HG03196 (cell line): ENCODE measurements around the gene TKTL1.

Experiments
- ATAC-seq: cut with Tn5 transposase; IDR thresholded peaks from one replicate; pipeline ENCODE4 v1.9.1; 2021; ENCODE audit not compliant: unreplicated experiment

Gene TKTL1

DNA sequence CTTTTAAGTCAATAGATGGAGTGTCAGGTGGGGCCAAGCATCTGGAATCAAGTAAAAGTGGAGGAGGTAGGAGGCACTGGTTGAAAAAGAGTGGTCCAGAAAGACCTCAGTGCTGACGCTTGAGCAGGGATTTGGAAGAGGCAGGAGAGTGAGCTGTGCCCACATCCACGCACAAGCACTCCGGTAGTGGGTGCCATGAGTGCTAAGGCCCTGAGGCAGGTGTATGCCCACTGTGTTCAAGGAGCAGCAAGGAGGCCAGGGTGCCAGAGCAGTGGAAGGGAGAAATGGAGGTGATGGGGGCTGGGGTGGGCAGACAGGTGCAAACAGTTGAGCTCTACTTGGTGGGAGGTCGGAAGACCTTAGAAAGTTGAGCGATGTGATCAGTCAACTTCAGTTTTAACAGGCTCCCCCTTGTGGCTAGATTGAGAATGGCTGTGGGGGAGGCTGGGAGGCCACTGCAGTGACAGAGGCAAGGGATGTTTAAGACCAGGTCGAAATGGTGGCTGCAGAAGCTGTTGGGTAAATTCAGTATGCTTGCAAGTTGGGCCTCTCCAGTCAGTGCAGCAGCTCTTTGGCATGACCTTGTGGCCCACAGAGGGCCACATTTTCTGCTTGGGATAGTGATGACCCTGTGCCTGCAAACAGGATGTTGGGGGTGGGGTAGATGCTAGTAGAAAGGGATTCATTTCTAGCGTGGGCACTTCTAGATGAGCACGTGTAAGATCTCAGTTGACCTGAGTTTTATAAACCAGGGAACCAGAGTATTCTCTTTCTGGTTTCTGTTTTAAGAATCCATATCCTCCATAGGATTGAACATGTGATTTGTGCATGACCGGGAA, 12.7 kb downstream of the TKTL1 start:
- no peak for ATAC-seq

DNA sequence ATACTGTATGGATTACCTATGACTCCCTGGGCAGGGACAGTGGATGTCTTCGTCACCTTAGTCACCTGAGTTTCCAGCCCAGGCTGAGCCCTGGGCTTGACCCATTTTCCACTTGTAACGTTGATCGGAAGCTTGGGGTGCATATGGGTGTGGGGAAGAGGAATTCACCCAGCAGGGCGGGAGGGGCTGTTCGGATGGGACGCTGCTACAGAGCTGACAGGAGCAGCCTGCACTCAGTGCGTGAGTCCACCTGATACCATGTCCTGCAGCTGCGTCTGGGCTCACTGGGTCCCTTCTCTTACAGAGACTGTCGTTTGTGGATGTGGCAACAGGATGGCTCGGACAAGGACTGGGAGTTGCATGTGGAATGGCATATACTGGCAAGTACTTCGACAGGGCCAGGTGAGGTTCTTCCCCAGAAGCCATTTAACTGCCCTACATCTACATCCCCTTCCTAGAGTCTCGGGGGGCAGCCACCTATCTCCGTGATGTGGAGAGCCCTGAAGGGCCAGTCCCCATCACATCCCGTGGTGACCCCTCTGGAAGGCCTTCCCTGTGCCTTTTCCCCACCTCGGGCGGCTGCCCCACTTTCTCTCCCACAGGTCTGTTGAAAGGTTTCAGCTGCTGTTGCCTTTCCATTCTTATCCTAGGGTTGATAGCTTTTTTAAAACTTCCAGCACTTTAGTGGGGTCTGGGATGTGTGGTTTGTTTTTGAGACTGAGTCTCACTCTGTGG, 13.6 kb downstream of the TKTL1 start:
- no peak for ATAC-seq

DNA sequence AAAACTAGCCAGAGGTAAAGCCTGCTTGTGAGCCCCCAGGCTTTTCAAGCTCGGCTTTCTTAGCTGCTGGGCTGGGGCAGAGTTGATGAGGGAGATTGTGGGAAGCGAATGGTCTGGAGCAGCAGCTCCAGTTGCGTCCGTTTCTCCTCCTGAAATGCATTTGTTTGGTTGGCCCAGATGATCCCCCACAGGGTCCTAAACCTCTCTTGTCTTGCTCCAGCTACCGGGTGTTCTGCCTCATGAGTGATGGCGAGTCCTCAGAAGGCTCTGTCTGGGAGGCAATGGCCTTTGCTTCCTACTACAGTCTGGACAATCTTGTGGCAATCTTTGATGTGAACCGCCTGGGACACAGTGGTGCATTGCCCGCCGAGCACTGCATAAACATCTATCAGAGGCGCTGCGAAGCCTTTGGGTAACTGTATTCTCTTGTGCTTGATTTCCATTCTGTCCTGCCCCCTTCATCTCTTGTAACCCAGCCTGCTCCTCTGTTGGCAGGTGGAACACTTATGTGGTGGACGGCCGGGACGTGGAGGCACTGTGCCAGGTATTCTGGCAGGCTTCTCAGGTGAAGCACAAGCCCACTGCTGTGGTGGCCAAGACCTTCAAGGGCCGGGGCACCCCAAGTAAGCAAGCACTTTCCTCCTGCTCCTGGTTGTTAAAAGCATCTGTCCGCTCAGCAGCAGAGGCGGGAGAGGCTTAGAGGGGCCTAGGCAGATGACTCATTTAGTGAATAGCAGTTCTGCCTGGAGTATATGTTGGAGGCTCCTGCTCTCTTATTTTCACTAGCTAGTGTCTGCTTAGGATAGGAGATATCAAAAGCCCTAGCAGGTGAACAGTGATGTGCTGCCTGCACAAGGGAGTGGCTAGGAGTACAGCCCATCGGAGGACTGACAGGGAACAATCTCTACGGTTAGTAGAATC, 15.3 kb downstream of the TKTL1 start:
- no peak for ATAC-seq

DNA sequence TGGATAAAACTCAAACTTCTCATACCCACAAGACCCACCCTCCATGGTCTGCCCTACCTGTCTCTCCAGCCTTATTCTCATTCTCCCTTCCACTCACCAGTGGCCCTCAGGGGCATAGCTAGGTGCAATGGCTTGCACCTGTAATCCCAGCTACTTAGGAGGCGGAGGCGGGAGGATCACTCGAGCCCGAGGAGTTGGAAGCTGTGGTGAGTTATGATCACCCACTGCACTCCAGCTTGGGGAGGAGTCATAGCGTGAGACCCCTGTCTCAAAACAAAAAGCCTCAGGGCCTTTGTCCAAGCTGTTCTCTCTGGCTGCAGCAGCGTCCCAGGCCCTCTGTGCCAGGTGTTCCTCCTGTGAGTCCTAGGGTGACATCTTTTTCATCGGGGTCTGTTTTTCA, 16.5 kb downstream of the TKTL1 start:
- ATAC-seq: no peak

DNA sequence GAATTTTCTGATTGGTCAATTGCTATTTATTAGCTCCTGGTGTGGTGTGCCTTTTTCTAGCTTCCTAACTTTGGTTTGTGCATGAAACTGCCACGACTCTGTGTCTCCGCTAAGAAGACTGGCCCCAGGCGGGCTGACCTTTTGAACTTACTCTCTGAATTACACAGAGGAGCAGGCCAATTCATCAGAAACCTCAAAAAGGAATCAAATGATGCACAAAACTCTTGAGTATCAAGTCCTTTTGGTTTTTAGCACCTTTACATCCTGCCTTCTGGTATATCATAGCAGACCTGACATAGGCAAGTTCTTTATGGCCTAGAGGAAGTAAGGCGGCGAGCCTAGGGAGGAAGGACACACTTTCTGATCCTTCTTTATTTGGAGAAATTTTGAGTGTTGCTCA, 17.6 kb downstream of the TKTL1 start:
- no peak for ATAC-seq

DNA sequence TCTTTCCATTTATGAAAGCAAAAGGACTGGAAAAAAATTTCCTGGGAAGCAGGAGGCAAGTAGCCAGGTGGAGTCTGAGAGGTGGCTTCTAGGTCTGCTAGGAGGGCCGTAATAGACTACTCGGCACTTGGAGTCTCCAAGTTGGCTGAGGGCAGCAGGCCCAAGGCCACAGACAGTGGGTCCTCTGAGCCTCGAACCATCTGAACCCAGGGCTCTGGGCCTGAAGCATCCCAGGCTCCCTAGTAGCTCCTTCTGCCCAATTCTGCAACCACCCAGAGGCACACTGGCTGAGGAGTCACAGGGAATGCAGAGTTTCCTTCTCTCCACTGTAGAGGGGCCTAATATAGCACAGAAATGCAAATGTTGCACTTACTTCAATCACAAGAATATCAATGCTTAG, 19.8 kb downstream of the TKTL1 start:
- no peak for ATAC-seq

DNA sequence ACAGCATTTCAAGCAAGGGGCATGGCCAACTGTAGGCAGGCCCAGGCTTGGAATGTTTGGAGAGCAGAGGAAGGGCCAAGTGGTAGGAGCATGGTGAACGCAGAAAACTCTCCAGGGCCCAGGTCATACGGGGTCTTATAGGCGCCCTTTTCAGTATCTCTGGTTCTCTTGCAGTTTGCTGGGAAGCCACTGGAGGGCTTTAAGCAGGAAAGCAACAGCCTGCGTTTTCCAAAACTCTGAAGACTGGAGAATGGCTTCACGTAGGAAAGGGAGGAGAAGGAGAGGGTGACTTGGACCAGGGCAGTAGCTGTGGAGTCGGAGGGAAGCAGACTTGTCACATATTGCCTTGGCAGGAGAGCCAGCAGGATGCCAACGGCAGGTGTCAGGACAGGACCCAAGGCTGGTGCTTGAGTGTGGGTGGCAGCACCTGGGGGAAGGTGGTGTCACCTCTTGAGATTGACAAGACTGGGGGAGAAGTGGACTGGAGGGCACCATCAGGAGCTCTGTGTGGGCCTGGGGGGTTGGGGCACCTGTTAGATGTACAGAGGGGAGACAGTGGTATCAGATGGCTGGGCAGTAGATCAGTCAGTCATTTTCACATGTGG, 21.9 kb downstream of the TKTL1 start:
- ATAC-seq: no peak

DNA sequence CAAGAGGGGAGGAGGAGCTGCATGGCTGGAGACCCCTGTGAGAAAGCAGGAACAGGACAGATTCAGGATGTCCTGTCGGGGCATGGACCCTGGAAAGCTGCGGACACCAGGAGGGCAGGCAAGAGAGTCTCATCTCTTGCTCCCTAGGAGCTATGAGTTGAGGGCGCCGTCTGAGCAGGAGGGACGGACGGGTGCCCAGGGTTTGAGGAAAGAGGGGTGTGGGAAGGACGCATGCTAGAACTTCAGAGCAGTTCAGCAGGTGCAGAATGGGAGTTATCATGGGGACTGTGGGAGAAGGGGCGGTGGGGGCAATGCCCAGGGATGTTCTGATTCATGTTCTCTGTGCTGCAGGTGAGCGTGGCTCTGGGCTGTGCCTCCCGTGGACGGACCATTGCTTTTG, 24.8 kb downstream of the TKTL1 start:
- no peak for ATAC-seq

DNA sequence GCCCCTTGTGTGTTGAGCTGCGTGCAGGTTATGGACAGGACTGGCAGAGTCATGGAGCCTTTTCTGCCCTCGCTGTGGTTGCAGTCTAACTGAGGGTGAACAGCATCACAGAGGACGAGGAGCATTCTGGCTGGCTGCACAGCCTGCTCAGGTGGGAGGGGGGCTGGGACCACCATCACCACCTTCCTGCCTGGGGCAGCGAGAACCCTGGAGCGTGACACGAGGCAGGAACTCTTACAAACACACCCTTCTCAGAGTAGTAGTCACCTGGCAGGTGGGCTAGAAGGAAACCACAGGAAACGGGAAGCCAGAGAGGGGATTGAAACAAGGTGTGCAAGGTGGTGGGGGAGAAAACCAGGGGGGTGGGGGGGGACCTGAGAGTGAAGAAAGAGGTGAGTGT, 25.6 kb downstream of the TKTL1 start:
- ATAC-seq: no peak

DNA sequence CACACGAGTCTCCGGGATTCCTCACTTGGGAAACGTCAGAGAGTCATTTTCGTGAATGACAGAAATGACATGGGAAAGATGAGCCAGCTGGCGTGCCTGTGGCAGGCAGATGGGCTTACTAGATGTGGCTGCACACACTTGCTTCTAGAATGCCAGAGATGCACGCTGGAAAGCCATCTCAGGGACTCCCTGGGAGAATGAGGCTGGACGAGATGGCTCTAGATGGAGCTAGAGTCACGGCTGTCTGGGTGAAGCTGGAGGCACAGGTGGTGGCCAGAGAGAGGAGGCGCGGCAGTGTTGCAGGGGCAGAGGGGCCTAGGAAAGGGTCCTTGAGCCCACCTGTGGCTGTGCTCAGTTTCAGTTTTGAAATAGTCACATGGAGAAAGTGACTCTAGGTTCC, 26.0 kb downstream of the TKTL1 start:
- no peak for ATAC-seq

DNA sequence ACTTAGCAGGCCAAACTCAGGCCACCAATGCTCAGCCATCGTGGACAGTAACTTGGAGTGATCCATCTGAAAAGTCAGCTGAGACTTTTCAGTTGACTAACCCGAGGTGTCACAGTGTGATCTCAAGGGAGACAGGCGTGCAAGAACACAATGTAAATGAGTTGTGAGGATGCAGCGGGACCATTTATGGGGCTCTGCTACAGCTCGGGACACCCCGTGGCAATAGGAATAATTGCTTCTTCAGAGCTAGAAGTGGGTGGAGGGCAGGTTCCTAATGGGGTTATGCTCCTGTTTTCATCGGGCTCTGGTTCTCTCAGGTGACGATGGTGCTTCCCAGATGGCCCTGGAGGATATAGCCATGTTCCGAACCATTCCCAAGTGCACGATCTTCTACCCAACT, 27.3 kb downstream of the TKTL1 start:
- ATAC-seq: no peak

DNA sequence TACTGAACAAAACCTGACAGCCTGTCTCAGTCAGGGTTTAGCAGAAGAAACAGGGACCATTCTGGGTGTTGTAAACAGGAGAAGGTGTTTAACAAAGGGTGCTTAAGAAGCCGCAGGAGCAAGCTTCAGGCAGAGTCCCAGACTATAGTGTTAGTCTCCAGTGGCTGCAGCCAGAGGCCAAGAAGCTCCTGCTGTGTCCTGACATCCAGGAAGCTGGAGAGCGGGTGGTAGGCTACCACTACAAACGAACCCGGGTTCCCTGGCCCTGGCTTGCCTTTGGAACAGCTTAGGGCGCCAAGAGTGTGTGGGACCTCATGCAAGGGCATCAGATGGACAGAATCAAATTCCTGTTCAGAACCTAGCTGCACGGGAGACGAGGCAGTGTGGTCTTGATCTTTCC, 27.9 kb downstream of the TKTL1 start:
- no peak for ATAC-seq

DNA sequence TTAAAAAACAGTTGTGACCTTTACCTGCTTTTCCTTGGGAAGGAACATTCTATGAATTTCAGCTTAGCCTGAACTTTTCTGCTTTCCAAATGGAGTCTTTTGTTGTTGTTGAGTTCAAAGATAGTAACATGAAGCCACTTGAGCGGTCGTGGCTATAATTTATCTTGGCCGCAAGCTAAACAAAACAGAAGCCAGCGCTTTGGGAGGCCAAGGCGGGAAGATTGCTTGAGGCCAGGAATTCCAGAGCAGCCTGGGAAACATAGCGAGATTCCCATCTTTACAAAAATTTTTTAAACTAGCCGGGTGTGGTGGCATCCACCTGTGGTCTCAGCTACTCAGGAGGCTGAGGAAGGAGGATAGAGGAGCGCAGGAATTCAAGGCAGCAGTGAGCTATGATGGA, 29.9 kb downstream of the TKTL1 start:
- ATAC-seq: no peak

DNA sequence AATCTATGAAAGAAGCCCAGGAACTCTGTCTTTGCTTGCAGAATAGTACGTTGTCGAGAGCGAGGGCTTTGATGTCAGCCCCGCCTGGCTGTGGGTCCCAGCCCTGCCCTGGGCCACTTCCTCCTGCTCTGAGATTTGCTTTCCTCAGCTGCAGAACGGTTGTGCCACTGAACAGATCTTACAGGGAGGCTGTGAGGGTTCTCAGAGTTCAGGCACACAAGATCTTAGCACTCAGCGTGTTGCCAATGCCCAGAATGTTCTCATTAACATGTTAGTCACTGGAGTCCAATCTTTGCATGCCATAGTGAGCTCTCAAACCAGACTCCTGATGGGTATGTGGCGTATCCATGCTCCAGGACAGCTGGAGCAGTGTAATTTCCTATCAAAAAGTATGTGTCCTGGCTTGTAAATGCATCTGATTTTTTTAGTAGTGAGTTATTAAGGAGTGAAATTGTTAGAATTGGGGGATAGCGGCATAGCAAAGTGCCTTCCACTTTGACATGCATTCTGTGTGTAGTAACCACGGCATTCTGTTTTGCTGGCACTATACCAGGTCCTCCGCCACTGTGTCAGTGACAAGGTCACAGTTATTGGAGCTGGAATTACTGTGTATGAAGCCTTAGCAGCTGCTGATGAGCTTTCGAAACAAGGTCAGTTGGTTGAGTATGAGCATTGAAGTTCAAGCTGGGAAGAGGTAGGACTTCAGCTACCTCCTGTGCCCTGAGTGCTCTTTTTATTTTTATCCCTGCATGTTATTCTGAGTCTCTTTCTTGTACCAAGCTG, 31.6 kb downstream of the TKTL1 start:
- no peak for ATAC-seq

DNA sequence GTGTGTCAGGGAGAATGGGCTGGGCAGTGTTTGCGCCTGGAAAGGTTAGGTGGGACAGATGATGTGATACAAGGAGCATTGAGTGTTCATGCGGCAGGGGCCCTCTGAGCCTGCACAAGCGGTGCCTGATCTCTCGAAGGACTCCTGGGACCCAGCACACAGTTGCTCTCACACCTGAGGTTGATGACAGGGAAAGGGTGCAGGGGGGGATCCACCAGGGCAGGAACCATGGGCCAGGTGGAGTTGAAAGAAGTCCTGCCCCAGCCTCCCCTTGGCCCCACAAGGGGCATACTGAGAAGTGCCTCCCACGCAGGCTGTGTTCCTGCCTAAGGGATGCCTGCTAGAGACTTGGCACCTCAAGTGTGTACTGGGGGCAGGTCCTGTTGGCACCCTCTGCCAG, 33.1 kb downstream of the TKTL1 start:
- no peak for ATAC-seq

DNA sequence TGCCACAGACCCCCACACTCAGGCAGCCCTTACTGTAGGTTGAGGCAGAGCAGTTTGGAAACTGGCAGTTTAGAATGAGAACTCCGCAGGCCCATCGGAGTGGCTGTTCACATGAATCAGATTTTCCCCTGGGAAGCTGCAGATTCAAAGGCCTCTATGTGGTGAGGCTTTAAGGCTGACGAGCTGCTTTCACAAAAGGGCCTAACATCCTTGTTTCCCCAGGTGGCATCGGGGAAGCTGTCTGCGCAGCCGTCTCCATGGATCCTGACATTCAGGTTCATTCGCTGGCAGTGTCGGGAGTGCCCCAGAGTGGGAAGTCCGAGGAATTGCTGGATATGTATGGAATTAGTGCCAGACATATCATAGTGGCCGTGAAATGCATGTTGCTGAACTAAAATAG, 33.7 kb downstream of the TKTL1 start:
- no peak for ATAC-seq

DNA sequence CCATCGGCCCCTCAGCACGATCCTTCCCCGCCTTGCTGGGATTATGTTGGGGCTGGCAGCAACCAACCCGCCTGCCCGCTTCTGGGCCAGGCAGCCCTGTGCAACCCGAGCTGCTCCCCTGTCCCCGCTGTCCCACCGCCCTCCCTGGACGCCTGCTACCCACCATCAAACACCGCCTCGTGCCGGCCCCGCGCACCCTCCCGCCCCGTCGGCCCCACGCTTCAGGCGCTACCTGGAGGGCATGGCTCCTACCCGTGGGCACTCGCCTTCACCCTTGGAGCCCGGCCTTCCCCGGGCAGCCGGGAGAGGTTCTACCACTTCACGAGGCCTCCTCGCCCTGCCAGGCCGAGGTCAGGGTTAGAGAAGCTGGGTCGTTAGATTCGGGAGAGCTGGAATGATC, 37.0 kb downstream of the TKTL1 start:
- ATAC-seq: no peak

DNA sequence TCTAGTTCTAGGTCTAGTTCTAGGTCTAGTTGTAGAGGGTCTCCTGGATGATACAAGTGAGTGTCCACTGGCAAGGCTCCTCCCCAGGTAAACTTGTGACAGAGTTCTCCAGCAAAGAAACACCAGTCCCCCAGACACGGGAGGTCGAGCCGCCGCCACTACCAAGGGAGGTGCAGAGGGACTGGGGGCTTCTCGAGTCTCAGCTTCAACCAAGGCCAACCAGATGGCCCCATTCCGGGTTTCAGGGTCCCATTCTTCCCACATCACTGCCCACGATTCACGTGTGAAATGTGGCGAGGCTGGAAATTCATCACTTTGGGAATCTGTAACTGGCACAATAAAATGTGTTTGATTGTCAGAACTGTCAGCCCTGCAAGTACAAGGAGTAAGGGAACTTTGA, 37.5 kb downstream of the TKTL1 start:
- no peak for ATAC-seq

DNA sequence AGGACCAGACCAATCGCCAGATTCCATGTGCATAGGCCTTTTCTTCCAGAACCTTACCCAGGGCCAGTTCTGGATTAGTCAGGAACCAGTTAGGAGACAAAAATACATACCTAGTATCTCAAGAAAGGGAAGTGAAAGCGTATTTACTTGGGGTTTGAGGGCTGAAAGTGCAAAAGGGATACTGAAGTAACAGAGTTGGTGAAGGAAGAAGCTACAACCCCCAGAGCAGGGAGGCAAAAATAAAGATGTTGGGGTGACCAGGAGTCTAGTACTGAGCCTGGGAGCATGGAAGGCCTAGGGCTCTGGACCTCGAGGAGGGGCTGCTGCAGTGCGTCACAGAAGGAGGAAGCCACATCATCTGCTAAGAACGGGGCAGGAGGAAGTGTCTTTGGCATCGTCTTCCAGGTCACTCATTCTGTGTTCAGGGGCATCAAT, 38.3 kb downstream of the TKTL1 start:
- ATAC-seq: no peak

DNA sequence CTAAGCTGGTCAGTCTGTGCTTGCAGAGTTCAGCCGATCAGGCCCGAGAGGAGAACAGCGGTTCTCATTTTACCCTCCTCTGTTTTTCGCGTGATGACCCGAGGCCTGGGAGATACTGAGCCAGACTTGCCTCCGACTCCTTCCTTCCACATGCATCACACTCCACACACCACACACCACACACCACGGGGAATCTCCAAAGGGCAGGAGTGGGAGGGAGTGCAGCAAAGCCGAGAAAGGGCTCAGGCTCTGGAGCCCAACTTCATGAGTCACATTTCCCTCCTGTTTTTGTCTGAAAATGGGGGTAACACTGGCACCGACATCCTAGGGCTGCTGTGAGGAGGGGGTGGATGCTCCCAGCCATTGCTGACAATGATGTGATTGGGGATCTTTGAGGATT, 38.9 kb downstream of the TKTL1 start:
- no peak for ATAC-seq
